Aorta (tissue), 5 donors: Measurements from ENCODE around the gene TIPARP. TPM values are rescaled to one million over a fixed set of nuclear protein-coding genes. Genes with fewer than 3 reads are reported as not detected.

ENCODE experiments used
- ATAC-seq: fragments of 200-7000 bp; cut with Tn5 transposase; one replicate; pipeline ENCODE4 v1.9.1; 2022; ENCODE audit warnings: moderate library complexity; ENCODE audit not compliant: low FRiP score
- DNase-seq, 2 donors: peaks; one replicate each; pipeline ENCODE4 v3.0.0-alpha.2; 2020
- H3K27ac ChIP-seq, 2 donors: one replicate each; pipeline ENCODE4 v1.5.1; 2013; ENCODE audit warnings: low read length in 2 of 2, mild to moderate bottlenecking in 2 of 2, moderate library complexity in 2 of 2, control low read depth in 1 of 2, inconsistent platforms in 1 of 2, low read depth in 1 of 2
- H3K27me3 ChIP-seq, 2 donors: one replicate each; pipeline ENCODE4 v1.6.1; 2013; ENCODE audit warnings: control low read depth in 1 of 2, low read length in 1 of 2, mild to moderate bottlenecking in 1 of 2, moderate library complexity in 1 of 2; ENCODE audit not compliant: insufficient read depth in 2 of 2, control insufficient read depth in 1 of 2
- H3K36me3 ChIP-seq, 2 donors: one replicate each; pipeline ENCODE4 v1.6.1; 2013; ENCODE audit warnings: control low read depth in 1 of 2, low read length in 1 of 2, mild to moderate bottlenecking in 1 of 2; ENCODE audit not compliant: insufficient read depth in 2 of 2, control insufficient read depth in 1 of 2
- H3K4me1 ChIP-seq, 2 donors: one replicate each; pipeline ENCODE4 v1.6.1; 2013; ENCODE audit warnings: low read length in 2 of 2, control low read depth in 1 of 2, mild to moderate bottlenecking in 1 of 2, moderate library complexity in 1 of 2; ENCODE audit not compliant: insufficient read depth in 2 of 2, control insufficient read depth in 1 of 2
- H3K4me3 ChIP-seq, 2 donors: one replicate each; pipeline ENCODE4 v1.5.1; 2013; ENCODE audit warnings: low read length in 2 of 2, control low read depth in 1 of 2, mild to moderate bottlenecking in 1 of 2
- H3K9me3 ChIP-seq: one replicate; pipeline ENCODE4 v1.6.1; 2013; ENCODE audit warnings: mild to moderate bottlenecking, low read length; ENCODE audit not compliant: control insufficient read depth
- WGBS, 2 donors: extraction: QIAGEN DNeasy Blood & Tissue Kit; methylation state at CpG; one replicate each; pipeline ENCODE4 v1.1.7; 2013; 5-methylcytosine and 5-hydroxymethylcytosine counted together
- intact Hi-C, 2 donors: fragments of 100-400 bp; cut with DNase I; formaldehyde crosslinking; loops; one replicate each; pipeline versions ENCODE4 v1.14.2 to v1.15.0; 2022
- polyA plus RNA-seq, 2 donors: library from polyadenylated mRNA; stranded (reverse); fragments of 200-250 nt; gene quantifications; one replicate each; pipeline ENCODE4 v1.2.3, GENCODE V29; 2013
- total RNA-seq, 2 donors: library from RNA; stranded (reverse); fragmentation: NEBNext Ultra II Directional; extraction: Animal tissue kit (Norgen Biotek cat#: 25700); gene quantifications; one replicate each; pipeline ENCODE4 v1.2.1, GENCODE V29; 2021
- donor health status: healthy with polysubstance abuse.
- donor health status: Bipolar disorder and iron deficiency.
- donor health status: DM: no; HTN: no; CAD: no.
- donor health status: DM: no; HTN: no; CAD: no.
- donor health status: DM: yes; HTN: yes; CAD: no.

TIPARP gene
- total and polyA plus RNA-seq, 4 donors: 9.6 to 24.2 (median 18.1) TPM

DNA sequence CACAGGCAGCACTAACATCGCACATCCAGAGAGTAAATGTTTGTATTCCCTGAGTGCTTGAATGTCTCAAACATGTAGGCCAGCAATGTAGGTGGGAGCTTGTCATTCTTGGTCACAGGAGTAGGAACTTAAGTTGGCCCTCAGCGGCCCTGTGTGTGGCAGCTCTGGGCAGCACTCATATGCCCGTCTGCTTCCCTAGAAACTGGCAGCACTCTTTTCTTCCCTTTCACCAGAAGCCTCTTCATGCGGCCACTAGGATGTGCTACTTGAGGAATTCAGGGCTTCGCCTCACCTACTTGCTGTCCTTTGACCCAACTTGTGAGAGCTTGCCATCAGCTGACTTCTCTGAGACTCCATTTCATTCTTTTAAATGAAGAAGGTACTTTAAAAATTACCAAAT lies 69.5 kb downstream of the TIPARP start:
- WGBS, 2 donors: 82 to 89% methylated on average over 5 of the region's 5 CpGs
- Histone ChIP-seq H3K27me3 (no peaks in the 10 kb centered on the region), H3K4me1 (no peaks in the 10 kb centered on the region), H3K9me3 (peaks cover 1% of the 10 kb centered on the region), H3K4me3 (no peak overlapping the region), H3K27ac (no peak overlapping the region), H3K36me3 (no peaks in the 10 kb centered on the region)
- ATAC-seq (no peak), DNase-seq (no peak)
- intact Hi-C loops: no loop called here

DNA sequence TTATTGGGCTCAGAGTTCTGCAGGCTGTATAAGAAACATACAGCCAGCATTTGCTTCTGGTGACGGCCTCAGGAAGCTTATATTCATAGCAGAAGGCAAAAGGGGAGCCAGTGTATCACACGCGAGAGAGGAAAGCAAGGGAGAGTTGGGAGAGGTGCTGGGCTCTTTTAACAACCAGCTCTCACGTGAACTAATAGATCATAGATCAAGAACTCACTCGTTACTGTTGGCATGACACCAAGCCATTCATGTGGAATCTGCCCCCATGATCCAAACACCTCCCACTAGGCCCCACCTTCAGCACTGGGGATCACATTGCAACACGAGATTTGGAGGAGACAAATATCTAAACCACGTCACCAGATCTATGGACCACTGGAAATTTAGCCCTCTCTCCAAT lies 70.2 kb downstream of the TIPARP start:
- no peak overlapping the region for H3K27ac ChIP-seq
- no peak overlapping the region for H3K4me3 ChIP-seq
- no peaks in the 10 kb centered on the region for H3K4me1 ChIP-seq
- no peaks in the 10 kb centered on the region for H3K27me3 ChIP-seq
- no peak for ATAC-seq
- H3K9me3 ChIP-seq: peaks cover 1% of the 10 kb centered on the region
- WGBS, 2 donors: 87 to 91% methylated on average over 7 of the region's 7 CpGs
- intact Hi-C loops: no loop called here
- no peak for DNase-seq
- H3K36me3 ChIP-seq: no peaks in the 10 kb centered on the region

DNA sequence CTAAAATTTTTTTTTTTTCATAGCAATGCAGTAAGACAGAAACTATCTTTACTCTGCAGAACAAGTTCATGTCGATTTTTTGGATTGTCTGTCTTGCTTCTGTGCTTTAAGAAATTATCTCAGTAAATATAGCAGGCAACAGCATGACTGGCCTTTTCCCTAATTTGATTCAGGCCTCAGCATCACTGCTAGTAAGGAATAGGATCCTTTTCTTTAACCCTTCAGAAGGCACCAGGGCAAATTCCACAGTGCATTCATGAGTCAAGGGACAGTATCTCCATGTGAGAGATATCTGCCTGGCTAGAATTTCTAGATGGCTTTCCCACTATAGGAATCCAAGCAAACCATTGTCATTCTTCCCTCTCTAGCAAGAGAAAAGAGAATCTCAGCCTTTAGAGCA lies 71.4 kb downstream of the TIPARP start:
- no peaks in the 10 kb centered on the region for H3K36me3 ChIP-seq
- ATAC-seq (no peak), DNase-seq (no peak)
- no peak overlapping the region for H3K27ac ChIP-seq
- H3K9me3 ChIP-seq: peaks cover 1% of the 10 kb centered on the region
- intact Hi-C loops: no loop called here
- H3K27me3 ChIP-seq: no peaks in the 10 kb centered on the region
- 79 to 83% methylated on average over 1 of the region's 1 CpG for WGBS, 2 donors
- H3K4me1 ChIP-seq: no peaks in the 10 kb centered on the region
- H3K4me3 ChIP-seq: no peak overlapping the region

DNA sequence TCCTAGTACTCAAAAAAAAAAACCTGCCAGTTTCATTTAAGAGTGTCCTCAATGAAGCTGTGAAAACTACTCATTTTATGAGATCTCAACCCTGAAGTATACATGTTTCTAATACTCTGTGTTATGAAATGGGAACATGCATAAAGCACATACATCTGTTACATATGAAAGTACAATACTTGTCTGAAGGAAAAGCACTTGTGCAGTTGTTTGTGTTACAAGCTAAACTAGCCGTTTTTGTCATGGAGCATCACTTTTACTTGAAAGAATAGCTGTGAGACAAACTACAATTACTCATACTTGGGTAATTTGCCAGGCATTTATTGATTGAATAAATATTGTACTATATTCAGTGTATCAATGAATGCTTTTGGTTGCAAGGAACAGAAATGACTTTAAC lies 72.7 kb downstream of the TIPARP start:
- 79 to 90% methylated on average over 1 of the region's 1 CpG for WGBS, 2 donors
- Histone ChIP-seq H3K27ac (no peak overlapping the region), H3K36me3 (no peaks in the 10 kb centered on the region), H3K9me3 (peaks cover 1% of the 10 kb centered on the region), H3K4me3 (no peak overlapping the region), H3K4me1 (no peaks in the 10 kb centered on the region), H3K27me3 (no peaks in the 10 kb centered on the region)
- ATAC-seq (no peak), DNase-seq (no peak)
- intact Hi-C loops: no loop called here

DNA sequence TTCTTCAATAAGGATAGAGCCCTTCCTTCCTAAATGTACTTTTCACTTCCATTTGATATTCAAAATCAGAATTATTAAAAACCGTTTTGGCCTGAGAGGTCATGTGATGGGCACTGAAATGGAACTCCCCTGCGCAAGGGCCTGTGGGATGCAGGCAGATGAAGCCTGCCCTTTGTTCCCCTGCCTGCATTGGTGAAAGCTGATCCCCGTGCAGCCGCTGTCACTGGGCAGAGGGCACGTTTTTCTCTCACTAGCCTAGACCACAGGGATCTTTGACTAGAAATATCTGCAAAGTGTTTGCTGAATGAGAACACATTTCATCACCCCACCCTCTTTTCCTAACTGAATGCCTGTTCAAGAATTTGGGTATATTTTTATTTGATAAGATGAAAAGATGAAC lies 74.9 kb downstream of the TIPARP start:
- WGBS, 2 donors: 77 to 81% methylated on average over 5 of the region's 5 CpGs
- no peak for ATAC-seq
- H3K27ac ChIP-seq: no peak overlapping the region
- intact Hi-C loops: no loop called here
- no peak overlapping the region for H3K4me3 ChIP-seq
- H3K36me3 ChIP-seq: no peaks in the 10 kb centered on the region
- H3K4me1 ChIP-seq: no peaks in the 10 kb centered on the region
- DNase-seq: no peak
- peaks cover 1% of the 10 kb centered on the region for H3K9me3 ChIP-seq
- H3K27me3 ChIP-seq: no peaks in the 10 kb centered on the region

DNA sequence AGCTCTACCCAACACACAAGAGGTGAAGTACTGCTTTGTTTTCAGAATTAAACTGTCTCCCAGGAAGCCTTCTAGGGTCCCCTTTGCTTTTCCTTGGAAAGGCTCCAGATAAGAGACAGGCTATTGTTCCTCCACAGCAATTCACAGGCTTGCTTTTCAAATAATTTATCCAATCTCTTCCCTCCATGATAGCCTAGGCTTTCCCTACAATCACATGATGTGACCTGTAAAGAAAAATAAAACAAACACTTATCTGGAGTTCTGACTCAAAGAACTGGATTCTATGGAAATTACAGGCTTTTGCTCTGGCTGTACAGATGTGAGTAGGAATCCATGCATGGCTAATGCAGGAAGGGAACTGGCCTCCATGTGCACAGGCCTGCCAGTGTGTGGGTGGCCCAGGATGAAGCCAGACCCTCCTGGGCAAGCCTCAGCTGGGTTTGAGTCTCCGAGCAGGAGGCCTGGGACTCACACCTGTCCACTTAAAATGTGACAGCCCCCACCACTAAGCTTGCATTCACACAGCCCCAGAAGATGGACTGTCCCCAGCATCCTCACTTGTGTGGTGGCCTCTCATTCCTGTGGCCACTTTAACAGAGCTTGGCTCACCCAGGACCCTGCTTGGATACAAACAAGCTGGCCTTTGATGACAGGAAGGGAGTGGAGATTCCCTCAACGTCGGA lies 75.9 kb downstream of the TIPARP start:
- H3K4me1 ChIP-seq: no peaks in the 10 kb centered on the region
- intact Hi-C loops: no loop called here
- H3K36me3 ChIP-seq: no peaks in the 10 kb centered on the region
- H3K4me3 ChIP-seq: no peak overlapping the region
- DNase-seq (no peak), ATAC-seq (peak; percentile 20)
- no peak overlapping the region for H3K27ac ChIP-seq
- 48 to 61% methylated on average over 3 of the region's 3 CpGs for WGBS, 2 donors
- no peaks in the 10 kb centered on the region for H3K27me3 ChIP-seq
- peaks cover 1% of the 10 kb centered on the region for H3K9me3 ChIP-seq

DNA sequence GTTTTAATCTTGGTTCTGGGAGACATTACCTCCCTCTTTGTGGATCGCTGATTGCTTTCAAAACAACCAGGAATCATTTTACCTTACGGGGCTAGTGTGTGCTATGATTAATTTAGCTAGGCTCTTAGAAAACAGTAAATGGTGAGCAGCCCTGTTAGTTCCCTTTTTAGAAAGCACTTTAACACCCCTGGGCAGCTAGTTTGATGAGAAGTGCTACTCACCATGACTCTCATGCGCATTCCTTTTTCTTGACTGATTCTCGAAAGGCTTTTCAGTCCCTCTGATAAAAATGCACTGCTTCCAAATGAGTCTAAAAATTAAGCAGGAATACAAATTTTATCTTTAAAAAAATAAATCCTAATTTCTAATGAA lies 76.5 kb downstream of the TIPARP start:
- WGBS, 2 donors: 84 to 91% methylated on average over 4 of the region's 4 CpGs
- H3K4me3 ChIP-seq: no peak overlapping the region
- no peak for ATAC-seq

DNA sequence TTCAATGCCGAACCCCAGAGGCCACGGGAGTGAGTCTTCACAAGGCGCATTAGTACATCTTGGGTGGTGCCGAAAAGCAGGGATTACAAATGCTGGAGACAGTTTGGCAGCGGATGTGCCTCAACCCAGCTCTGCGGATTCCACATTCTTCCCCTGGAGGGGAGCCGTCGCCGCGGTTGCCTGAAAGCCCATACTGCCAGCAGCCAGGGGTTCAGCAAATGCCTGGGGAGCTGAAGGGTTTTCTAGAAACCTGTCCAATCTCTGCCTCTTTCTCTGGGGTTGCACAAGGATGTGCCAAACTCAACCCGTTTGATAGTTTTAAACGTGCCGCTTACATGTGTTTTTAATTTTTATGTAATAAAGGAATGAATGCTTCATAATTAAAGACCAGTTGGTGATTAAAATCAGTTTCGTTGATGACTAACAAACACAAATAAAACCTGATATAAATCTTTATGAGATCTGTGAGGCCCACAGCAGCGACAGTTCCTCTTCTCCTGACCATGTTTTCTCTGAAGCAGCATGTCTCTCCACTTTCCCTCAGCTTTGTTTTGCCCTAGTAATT lies 77.2 kb downstream of the TIPARP start:
- intact Hi-C loops: no loop called here
- Histone ChIP-seq H3K4me3 (no peak overlapping the region), H3K27me3 (no peaks in the 10 kb centered on the region), H3K9me3 (peaks cover 1% of the 10 kb centered on the region), H3K27ac (no peak overlapping the region), H3K36me3 (no peaks in the 10 kb centered on the region), H3K4me1 (no peaks in the 10 kb centered on the region)
- 31 to 38% methylated on average over 15 of the region's 15 CpGs for WGBS, 2 donors
- DNase-seq (peak; percentile 50 to 80), ATAC-seq (peak; percentile 65)

More for the DNA sequence above, 76.5 kb downstream of the TIPARP start:
- no peaks in the 10 kb centered on the region for H3K27me3 ChIP-seq
- no peaks in the 10 kb centered on the region for H3K36me3 ChIP-seq
- no peak for DNase-seq
- no peaks in the 10 kb centered on the region for H3K4me1 ChIP-seq
- peaks cover 1% of the 10 kb centered on the region for H3K9me3 ChIP-seq
- H3K27ac ChIP-seq: no peak overlapping the region
- intact Hi-C loops: no loop called here
